Hindlimb muscle (tissue), 1 donor: ENCODE data around the gene TNFSF10. TPM values are rescaled to one million over a fixed set of nuclear protein-coding genes. Genes with fewer than 3 reads are reported as not detected.
"Not testable (repeated sequence)": the region's sequence is repeated elsewhere in the genome, so short reads cannot be mapped to it uniquely, and the experiment has no call there.

ENCODE experiments used
- DNase-seq: peaks from one replicate; pipeline ENCODE4 v3.0.0-alpha.2; 2013
- polyA plus RNA-seq: library from polyadenylated mRNA; unstranded; fragments of 120-200 nt; gene quantifications from one replicate; pipeline ENCODE4 v1.2.1, GENCODE V29; 2013; ENCODE audit not compliant: insufficient read length

The TNFSF10 gene
- polyA plus RNA-seq, 1 donor: 7.5 TPM

DNA sequence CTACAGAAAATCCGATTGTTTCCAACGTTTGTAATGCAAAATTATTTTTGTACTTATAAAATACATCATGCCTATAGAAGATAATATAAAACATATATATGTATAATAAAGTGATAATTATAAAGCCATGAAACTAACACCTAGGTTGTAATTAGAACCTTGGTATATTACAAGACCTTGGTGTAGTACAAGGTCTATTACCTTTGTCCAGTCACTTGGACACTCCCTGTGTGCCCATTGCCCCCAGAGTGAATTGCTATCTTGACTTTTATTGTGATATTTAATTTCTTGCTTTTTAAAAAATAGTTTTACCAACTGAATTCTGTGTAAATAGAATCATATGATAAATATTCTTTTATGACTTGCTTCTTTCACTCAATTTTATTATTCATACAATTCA, 20.7 kb upstream of the TNFSF10 start:
- no peak for DNase-seq

DNA sequence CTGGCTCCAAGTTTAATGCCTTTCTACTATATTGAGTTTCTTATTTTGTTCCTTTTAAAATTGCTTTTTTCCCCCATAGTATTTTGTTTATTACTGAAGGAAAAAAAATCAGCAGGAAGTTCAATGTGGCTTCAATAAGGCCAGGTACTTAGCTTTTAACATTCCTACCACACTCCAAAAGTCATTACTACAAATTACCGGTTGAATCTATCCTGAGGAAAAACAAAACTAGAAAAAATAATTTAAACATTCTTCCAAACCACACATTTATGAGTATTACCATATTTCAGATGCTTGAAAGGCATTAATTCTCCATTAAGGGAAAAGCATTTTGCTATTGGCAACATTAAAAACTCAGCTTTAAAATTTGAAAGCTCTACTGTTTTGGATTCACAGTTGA, 20.2 kb upstream of the TNFSF10 start:
- DNase-seq: no peak

DNA sequence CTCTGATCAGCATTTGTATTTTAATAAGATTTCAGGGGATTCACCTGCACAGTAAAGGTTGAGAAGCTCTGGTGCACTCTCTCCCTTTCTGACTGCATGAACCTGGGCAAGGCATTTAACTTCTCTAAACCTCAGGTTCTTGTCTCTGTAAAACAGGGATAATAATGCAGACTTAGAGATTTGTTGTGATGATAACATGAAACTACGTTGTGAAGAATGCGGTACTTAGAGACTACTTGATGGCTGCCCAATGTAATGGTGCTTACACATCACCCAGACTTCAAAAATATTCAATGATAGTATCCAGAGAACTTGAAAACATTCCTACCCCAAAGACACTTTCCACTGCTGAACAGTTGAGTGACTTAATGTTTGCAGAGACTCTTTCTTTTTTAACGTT, 19.8 kb upstream of the TNFSF10 start:
- no peak for DNase-seq

- no peak for DNase-seq
Observed at GRCh38 chr3:172541945-172542488, 18.8 kb upstream of the TNFSF10 start.

GRCh38 chr3:172540049-172540448, 16.8 kb upstream of the TNFSF10 start:
- no peak for DNase-seq

DNA sequence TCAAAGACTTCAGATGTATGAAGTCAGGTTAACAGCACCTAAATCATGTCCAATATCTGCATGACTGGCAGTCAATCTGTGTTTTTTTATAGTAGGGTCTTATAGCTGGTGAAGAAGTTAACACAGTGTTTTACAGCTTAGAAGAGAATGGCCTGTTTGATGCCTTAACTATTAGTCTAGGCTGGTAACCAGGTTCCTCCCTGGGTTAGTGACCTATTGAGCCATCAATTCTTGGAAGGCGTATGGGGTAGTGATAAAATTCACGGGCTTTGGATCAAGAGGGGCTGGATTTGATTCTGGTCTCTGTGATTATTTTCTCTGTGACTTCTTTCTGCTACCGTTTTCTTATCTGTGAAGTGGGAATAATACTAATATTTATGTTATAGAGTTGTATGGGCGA, 16.0 kb upstream of the TNFSF10 start:
- no peak for DNase-seq

DNA sequence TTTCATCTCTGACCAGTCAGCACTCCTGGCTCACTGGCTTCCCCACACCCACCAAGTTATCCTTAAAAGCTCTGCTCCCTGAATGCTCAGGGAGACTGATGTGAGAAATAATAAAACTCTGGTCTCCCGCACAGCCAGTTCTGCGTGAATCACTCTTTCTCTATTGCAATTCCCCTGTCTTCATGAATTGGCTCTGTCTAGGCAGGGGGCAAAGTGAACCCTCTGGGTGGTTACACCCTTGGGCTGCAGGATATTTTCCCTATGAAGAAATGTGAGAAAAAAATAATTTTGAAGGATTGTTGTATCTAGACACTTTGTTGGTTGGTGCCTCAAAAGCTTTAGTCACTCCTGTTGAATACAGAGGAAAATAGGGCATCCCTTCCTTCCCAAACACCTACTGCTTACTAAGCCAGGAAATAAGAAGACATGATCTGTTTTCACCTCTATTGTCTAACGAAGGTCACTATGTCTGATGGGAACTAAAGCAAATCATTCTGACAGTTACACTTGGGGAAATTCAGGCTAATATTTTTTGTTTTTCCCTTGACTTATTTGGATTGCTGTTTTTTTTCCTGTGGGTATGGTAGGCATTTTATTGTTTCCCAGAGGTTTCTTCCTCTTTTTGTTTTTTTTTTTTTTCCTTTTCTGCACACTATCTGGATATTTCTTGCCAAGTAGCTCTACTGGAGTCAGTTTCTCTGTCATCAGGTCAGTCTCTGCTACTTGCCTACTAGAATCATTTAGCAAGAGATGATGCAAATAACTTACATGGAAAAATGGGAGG, 15.3 kb upstream of the TNFSF10 start:
- DNase-seq: no peak

DNA sequence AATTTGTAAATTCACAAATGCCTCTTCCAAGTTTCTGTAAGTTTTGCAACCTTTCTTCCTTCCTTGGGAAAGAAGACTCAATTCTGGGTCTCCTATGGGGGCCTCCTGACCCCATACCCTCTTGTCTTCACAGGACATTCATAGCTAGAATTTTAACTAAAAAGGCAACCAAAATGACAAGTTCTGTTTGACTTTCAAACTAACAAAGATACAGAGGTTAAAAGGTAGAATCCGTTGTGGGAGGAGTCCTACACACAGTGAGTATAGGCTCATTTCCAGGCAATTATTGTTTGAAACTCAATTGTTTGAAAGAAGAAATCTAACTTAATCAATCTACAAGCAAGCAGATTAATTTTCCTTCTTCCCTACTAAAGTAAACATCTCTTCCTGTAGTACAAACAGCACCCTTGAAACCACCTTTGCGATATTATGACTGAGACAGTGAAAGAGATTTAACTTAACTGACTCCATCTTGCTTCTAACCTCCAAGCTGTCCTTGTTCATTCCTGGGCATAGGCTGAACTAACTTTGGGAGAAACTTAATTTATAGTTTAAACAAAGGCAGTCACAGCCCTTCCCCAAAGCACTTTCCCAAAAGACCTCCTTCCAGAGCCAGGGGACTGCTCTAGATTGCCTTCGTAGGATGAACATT, 14.4 kb upstream of the TNFSF10 start:
- DNase-seq: no peak

- DNase-seq: no peak
Observed at GRCh38 chr3:172536993-172537419, 13.8 kb upstream of the TNFSF10 start.

DNA sequence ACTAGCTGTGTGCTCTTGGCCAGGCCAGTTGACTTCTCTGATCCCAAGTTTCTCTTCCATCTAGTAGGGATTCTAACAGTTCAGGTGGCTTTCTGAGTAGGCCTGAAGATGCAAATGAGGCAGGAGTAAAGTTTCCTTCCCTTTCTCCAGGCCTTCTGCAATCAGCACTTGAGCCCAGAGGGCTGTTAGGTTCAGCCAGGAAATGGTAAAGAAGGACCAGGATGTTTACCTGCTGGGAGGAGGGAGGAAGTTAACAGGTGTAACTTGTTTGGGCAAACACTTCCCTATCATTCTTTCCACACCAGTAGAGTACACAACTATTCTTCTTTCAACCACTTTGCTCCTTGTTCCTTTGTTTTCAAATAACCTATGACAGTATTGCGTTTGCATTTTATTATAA, 13.3 kb upstream of the TNFSF10 start:
- no peak for DNase-seq

DNA sequence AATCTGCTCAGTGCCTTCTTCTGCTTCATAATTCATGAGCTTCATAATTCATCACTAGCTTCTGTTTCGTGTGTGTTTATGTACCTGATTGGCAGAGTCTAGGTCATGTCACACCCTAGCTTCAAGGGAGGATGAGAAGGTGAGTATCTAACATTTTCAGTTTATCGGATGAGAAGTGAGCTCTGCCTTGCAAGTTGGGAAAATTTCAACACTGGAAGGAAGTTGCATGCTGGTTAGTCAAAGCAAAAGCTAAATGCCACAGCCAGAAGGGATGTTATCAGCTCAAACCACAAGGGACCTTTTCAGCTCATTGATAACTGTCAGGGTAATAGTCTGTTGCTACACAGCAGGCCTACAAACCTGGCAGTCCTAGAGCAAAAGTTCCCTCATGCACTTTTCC, 7.3 kb upstream of the TNFSF10 start:
- no peak for DNase-seq

GRCh38 chr3:172530101-172530561, 6.9 kb upstream of the TNFSF10 start:
- DNase-seq: no peak

GRCh38 chr3:172528677-172529076, 5.4 kb upstream of the TNFSF10 start:
- no peak for DNase-seq

- DNase-seq: no peak
Observed at GRCh38 chr3:172527306-172527705, 4.1 kb upstream of the TNFSF10 start.

DNA sequence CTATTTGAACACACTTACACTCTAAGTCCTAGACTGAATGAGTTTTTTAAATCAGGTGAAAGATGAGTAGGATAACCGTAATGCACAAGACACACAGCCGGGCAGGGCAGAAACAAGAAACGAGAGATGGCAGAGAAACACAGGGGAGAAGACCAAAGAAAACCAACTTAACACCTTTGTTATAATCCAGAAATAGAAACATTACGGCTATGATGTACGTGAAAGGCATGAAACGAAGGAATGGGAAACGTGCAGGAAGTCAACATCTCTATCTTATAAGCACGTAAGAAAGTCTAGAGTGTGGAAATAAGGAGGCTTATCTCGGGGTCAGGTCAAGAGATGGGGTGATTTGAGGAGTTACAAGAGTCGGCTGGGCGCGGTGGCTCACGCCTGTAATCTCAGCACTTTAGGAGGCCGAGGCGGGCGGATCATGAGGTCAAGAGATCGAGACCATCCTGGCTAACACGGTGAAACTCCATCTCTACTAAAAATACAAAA, 1.9 kb upstream of the TNFSF10 start:
- DNase-seq: no peak

DNA sequence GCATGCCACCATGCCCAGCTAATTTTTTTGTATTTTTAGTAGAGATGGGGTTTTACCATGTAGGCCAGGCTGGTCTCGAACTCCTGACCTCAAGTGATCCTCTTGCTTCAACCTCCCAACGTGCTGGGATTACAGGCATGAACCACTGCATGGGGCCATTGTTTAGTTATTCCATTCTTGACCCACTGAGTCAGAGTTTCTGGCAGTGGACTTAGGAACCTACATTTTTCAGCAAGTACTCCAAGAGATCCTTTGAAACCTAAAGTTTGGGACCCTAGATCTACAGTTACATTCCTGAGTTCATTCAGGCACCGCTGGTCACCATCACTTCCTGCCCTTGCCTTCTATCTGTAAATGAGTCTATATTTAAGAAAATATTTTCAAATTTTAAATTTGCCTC, 1.4 kb upstream of the TNFSF10 start:
- DNase-seq: no peak

DNA sequence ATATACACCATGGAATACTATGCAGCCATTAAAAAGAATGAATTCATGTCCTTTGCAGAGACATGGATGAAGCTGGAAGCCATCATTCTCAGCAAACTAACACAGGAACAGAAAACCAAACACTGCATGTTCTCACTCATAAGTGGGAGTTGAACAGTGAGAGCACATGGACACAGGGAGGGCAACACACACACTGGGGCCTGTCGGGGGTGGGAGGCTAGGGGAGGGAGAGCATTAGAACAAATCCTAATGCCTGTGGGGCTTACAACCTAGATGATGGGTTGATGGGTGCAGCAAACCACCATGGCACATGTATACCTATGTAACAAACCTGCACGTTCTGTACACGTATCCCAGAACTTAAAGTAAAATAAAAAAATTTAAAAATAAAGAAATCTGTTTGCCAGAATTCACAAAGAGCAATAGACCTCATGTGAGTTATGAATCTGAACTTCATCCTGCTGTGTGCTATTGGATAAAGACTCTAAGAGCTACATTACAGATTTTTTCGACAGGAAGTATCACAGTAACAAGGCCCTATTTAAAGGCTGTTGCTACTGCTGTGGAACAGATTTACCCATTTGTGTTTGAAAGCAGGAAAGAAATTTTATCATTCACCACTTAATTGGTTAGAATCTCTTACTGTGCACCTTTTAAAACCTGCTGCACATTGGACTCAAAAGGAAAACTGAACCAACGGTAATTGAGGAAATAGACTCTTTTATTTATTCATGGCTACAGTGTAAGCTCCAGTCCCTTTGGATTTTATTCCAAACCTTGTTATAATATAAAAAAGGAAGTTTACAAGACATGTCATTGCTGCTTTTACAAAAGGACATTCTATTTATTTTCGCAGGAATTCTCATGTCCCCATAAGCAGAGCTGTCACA, 1.1 kb downstream of the TNFSF10 start:
- DNase-seq: not testable (repeated sequence)

DNA sequence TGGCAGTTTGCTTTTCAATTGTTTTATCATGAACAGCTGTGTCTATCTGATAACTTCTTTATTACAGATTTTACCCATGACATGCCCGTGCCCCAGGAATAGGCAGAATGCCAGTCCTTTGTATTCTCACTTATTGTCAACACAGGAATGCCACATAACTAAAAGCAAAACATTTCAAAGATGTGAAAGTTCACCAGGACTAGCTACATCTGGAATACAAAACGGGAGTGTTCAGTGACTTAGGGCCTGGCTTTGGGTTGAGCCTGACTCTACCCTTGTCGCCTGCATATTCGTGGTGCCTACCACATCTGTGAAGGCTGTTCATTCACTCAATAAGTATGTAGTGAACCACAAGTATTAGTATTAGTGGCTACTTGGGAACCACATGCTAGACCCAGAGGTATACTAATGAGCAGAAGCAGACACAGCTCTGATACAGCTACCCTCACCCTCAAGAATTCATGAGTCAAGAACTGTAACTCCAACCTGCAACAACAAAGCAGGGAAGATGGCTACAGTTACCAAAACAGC, 2.9 kb downstream of the TNFSF10 start:
- DNase-seq: no peak

GRCh38 chr3:172519740-172520139, 3.5 kb downstream of the TNFSF10 start:
- no peak for DNase-seq

DNA sequence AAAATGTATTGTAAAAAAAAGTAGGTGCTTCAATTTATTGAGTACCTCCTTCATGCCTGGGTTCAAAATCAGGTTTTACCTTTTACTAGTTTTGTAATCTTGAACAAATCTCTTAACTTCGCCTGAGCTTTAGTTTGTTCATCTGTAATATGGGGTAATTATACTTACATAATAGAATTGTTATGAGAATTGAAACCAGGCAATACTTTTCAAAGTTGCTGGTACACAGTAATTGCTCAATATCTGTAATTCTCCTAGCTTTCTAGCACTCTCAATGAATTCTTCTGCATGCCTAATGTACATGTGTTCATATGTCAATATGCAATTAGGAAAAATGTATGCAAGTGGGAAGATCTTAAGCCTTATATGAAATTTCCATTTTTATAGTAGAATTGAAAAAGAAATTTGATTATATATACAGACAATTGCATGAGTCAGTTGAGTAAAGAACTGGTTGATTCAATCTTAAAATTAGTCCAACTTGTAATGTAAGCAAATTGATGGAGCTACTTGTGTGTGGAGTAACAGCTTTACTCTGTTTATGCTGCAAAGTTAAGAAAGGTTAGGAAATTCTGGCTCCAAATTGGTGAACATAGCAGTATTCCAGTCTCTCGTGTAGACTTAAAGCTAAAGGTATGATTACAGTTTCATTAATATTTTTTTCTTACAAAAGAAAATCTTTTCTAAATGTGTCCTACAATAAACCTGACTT, 4.1 kb downstream of the TNFSF10 start:
- DNase-seq: no peak

DNA sequence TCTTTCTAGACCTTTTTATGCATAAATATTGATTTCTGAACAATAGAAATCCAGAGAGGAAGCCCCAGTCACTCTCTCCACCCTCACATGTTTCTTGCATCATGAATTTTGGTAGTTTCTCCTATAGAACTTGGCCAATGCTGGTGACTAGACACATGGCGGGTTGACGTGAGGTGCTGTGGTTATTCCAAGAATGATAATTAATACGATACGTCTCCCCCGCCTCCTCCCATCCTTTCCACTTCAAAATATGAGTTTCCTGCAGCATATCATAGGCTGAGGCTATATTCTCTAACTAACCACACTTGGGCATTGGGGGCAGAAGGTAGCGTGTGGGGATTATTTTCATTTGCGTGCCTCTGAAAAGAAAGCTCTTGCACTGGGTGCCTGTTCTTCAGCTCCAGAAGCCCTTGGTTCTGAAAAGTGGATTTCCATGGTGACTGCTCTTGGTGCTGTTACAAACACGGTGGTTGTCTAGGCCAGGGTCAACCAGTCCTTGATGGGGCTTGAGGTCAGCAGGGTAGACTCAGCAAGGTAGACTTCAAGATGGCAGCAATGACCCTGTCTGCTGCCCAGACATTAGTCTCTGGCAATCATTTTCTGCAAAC, 5.3 kb downstream of the TNFSF10 start:
- DNase-seq: no peak
